Left lung (tissue), 10 donors: ENCODE results near the gene HNRNPAB. TPM values are rescaled to one million over a fixed set of nuclear protein-coding genes. Genes with fewer than 3 reads are reported as not detected.

Source experiments
- ATAC-seq: fragments of 200-7000 bp; cut with Tn5 transposase; one replicate; pipeline ENCODE4 v1.9.1; 2020; ENCODE audit warnings: moderate library complexity
- DNase-seq, 4 donors: peaks; one replicate each; pipeline ENCODE4 v3.0.0-alpha.2; 2013 to 2020
- H3K27ac ChIP-seq, 2 donors: fragments of 200-600 bp; sonication (generic) in 1 of 2; one replicate each; pipeline versions ENCODE4 v1.5.0 to v1.8.0; 2020 to 2021
- H3K27me3 ChIP-seq, 2 donors: fragments of 200-600 bp; sonication (generic) in 1 of 2; one replicate each; pipeline versions ENCODE4 v1.5.0 to v1.8.0; 2020 to 2021
- H3K36me3 ChIP-seq, 2 donors: fragments of 200-600 bp; sonication (generic) in 1 of 2; one replicate each; pipeline versions ENCODE4 v1.5.0 to v1.8.0; 2020 to 2021
- H3K4me1 ChIP-seq, 2 donors: fragments of 200-600 bp; one replicate each; pipeline ENCODE4 v1.8.0; 2021
- H3K4me3 ChIP-seq, 2 donors: fragments of 200-600 bp; sonication (generic) in 1 of 2; one replicate each; pipeline versions ENCODE4 v1.5.0 to v1.8.0; 2020 to 2021; ENCODE audit warnings: mild to moderate bottlenecking in 1 of 2
- H3K9me3 ChIP-seq, 2 donors: fragments of 200-600 bp; sonication (generic) in 1 of 2; one replicate each; pipeline versions ENCODE4 v1.5.0 to v1.8.0; 2020 to 2021
- intact Hi-C, 2 donors: fragments of 100-400 bp; cut with DNase I; formaldehyde crosslinking; loops; one replicate each; pipeline versions ENCODE4 v1.11.2 to v1.14.2; 2022
- polyA plus RNA-seq, 6 donors: library from polyadenylated mRNA; unstranded; fragments of 120-200 nt; gene quantifications; one replicate each; pipeline ENCODE4 v1.2.1, GENCODE V29; 2013; ENCODE audit not compliant: insufficient read length in 6 of 6
- total RNA-seq, 2 donors: library from RNA; stranded (reverse); fragmentation: NEBNext Ultra II Directional; extraction: Animal tissue kit (Norgen Biotek cat#: 25700); gene quantifications; one replicate each; pipeline ENCODE4 v1.2.1, GENCODE V29; 2021
- TF ChIP-seq, protein P1 (sequence below), 2 donors: fragments of 200-600 bp; sonication (generic) in 1 of 2; IDR thresholded peaks; one replicate each; pipeline versions ENCODE4 v1.5.0 to v1.8.0; 2021; ENCODE audit warnings: antibody characterized with exemption in 2 of 2
- donor health status: DM: no; HTN: yes; CAD: no.
- donor health status: DM: no; HTN: no; CAD: no.

Gene HNRNPAB
- total and polyA plus RNA-seq, 8 donors, result 113 to 178 (median 127) TPM

DNA sequence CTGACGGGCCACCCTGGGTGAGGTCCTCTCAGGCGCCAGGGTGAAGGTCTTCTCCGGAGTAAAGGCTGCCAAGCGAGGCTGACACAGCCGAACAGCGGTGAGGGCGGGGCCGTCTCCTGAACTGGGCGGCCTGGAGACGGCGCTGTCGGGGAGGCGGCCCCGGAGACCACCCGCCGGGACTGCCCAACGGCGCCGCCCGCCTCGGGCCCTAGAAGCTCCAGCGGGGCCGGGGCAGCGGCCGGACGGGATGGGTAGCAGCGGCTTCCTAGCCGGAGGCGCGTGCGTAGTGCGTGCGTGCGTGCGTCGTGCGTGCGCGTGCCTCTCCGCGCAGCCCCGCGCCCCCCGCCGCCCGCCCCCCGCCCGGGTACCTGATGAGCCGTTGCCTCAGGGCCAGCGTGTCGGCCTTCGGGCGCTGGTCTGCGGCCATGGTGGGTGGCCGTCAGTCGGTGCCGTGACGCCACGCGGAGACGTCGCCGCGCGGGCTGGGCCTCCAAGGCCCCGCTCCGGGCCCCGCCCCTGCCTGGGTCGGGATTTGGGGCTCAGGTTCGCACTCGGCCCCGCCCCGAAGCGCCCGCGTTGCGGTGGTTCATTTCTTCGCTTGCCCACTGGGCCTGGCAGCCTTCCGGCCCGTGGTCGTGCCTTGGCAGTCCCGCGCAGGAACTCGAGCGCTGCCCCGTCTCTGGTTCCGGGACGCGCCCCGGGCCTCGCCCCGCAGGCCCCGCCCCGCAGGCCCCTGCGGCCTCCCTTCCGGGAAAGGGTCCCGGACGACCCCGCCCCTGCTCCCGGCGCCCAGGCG lies 28.0 kb downstream of the HNRNPAB start, which contains the start of gene PHYKPL:
PHYKPL (minus strand) TSS at position 679 of the 796 bp plus-strand sequence; CDS start at position 427, 252 bp downstream.
- TF ChIP-seq, protein P1, sequence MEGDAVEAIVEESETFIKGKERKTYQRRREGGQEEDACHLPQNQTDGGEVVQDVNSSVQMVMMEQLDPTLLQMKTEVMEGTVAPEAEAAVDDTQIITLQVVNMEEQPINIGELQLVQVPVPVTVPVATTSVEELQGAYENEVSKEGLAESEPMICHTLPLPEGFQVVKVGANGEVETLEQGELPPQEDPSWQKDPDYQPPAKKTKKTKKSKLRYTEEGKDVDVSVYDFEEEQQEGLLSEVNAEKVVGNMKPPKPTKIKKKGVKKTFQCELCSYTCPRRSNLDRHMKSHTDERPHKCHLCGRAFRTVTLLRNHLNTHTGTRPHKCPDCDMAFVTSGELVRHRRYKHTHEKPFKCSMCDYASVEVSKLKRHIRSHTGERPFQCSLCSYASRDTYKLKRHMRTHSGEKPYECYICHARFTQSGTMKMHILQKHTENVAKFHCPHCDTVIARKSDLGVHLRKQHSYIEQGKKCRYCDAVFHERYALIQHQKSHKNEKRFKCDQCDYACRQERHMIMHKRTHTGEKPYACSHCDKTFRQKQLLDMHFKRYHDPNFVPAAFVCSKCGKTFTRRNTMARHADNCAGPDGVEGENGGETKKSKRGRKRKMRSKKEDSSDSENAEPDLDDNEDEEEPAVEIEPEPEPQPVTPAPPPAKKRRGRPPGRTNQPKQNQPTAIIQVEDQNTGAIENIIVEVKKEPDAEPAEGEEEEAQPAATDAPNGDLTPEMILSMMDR (IDR thresholded peaks at IDR 0.05), result no peak
- H3K4me3 ChIP-seq, result peak within 1 kb of the TSS; percentile 64 to 91
- H3K36me3 ChIP-seq, result peaks cover 0 to 41% of the 10 kb centered on the region in 2 donors
- ATAC-seq (peak; percentile 79), DNase-seq (peak; percentile 67 to 95 (median 72))
- peaks cover 33 to 88% of the 10 kb centered on the region in 2 donors for H3K4me1 ChIP-seq
- H3K27me3 ChIP-seq, result no peaks in the 10 kb centered on the region
- H3K27ac ChIP-seq, result peak within 1 kb of the TSS; percentile 99
- H3K9me3 ChIP-seq, result no peaks in the 10 kb centered on the region
- intact Hi-C loops, result no loop called here

DNA sequence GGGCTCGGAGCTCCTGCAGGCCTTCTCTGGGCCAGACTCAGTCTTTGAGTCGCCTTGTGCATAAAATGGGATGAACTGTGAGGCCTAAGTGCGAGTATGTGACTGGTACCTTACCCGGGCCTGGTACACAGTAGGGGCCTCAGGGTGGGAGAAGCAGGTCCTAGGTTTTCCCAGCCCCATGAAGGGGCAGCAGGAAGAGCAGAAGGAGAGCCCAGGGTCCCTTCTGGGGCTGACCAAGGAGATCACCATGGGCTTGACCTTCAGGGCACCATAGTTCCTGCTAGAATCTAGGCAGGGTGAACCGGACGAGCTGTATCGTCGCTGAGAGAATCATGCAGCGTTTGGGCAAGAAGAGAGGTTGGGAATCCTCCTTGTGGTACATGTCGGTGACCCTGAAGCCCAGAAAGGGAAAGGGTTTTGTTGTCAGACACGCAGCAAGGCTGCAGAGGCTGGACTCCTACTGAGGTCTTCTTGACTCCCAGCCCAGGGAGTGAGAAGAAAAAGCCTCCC lies 28.6 kb downstream of the HNRNPAB start:
- Histone ChIP-seq H3K27me3 (no peaks in the 10 kb centered on the region), H3K9me3 (no peaks in the 10 kb centered on the region), H3K4me3 (peak overlapping the region; percentile 64 to 91), H3K27ac (peak overlapping the region; percentile 99), H3K4me1 (peaks cover 39 to 94% of the 10 kb centered on the region in 2 donors), H3K36me3 (peaks cover 0 to 34% of the 10 kb centered on the region in 2 donors)
- TF ChIP-seq, protein P1 (IDR thresholded peaks at IDR 0.05), result no peak
- intact Hi-C loops, result no loop called here
- DNase-seq (no peak), ATAC-seq (no peak)

- Histone ChIP-seq H3K36me3 (peaks cover 0 to 22% of the 10 kb centered on the region in 2 donors), H3K4me1 (peaks cover 46 to 94% of the 10 kb centered on the region in 2 donors), H3K27me3 (no peaks in the 10 kb centered on the region), H3K9me3 (no peaks in the 10 kb centered on the region), H3K4me3 (no peak overlapping the region), H3K27ac (no peak overlapping the region)
- DNase-seq (peak in 1 of 4 donors; percentile 29), ATAC-seq (no peak)
- TF ChIP-seq, protein P1 (IDR thresholded peaks at IDR 0.05), result no peak
- intact Hi-C loops, result no loop called here
Observed at GRCh38 chr5:178234121-178234749, 29.9 kb downstream of the HNRNPAB start.

- no peak overlapping the region for H3K27ac ChIP-seq
- H3K36me3 ChIP-seq, result peaks cover 0 to 14% of the 10 kb centered on the region in 2 donors
- no peak overlapping the region for H3K4me3 ChIP-seq
- H3K4me1 ChIP-seq, result peaks cover 46 to 93% of the 10 kb centered on the region in 2 donors
- DNase-seq, result peak; percentile 52 to 86 (median 73)
- H3K9me3 ChIP-seq, result no peaks in the 10 kb centered on the region
- intact Hi-C loops, result no loop called here
- H3K27me3 ChIP-seq, result no peaks in the 10 kb centered on the region
- TF ChIP-seq, protein P1 (IDR thresholded peaks at IDR 0.05), result peak; percentile 71 to 83
- ATAC-seq, result peak; percentile 36
Observed at GRCh38 chr5:178234750-178235587, 30.6 kb downstream of the HNRNPAB start.
